ENCODE data around the gene FGD4.

The FGD4 gene

GRCh38 chr12:32617534-32617933, 218.2 kb downstream of the FGD4 start:
- DNase-seq, result no peak

GRCh38 chr12:32618115-32618514, 218.8 kb downstream of the FGD4 start:
- no peak for DNase-seq

- DNase-seq, result no peak
Measured at GRCh38 chr12:32627976-32628375, 228.6 kb downstream of the FGD4 start.

GRCh38 chr12:32641287-32641901, 242.0 kb downstream of the FGD4 start:
- DNase-seq, result no peak

GRCh38 chr12:32644431-32644830, 245.1 kb downstream of the FGD4 start:
- no peak for DNase-seq

GRCh38 chr12:32647275-32647674, 247.9 kb downstream of the FGD4 start:
- no peak for DNase-seq

- no peak for DNase-seq
Measured at GRCh38 chr12:32650508-32650907, 251.2 kb downstream of the FGD4 start.

- DNase-seq, result no peak
Measured at GRCh38 chr12:32651151-32651955, 252.0 kb downstream of the FGD4 start.

GRCh38 chr12:32651956-32652210, 252.5 kb downstream of the FGD4 start:
- no peak for DNase-seq

GRCh38 chr12:32659908-32660440, 260.6 kb downstream of the FGD4 start:
- DNase-seq, result no peak

- DNase-seq, result no peak
Measured at GRCh38 chr12:32661706-32662105, 262.3 kb downstream of the FGD4 start.

- no peak for DNase-seq
Measured at GRCh38 chr12:32662665-32663064, 263.3 kb downstream of the FGD4 start.

- no peak for DNase-seq
Measured at GRCh38 chr12:32666018-32666417, 266.7 kb downstream of the FGD4 start.

- no peak for DNase-seq
Measured at GRCh38 chr12:32669584-32669983, 270.2 kb downstream of the FGD4 start.

- no peak for DNase-seq
Measured at GRCh38 chr12:32671930-32672780, 272.8 kb downstream of the FGD4 start.

- peak; percentile 77 to 86 (median 82) for DNase-seq
Measured at GRCh38 chr12:32679091-32679919, 279.9 kb downstream of the FGD4 start, which contains the start of gene DNM1L. DNM1L (plus strand) TSS chr12:32679301; CDS start chr12:32679364, 63 bp downstream.

GRCh38 chr12:32679920-32680237, 280.5 kb downstream of the FGD4 start:
- no peak for DNase-seq

- DNase-seq, result no peak
Measured at GRCh38 chr12:32680787-32681186, 281.4 kb downstream of the FGD4 start.

- no peak for DNase-seq
Measured at GRCh38 chr12:32681272-32681671, 281.9 kb downstream of the FGD4 start.

GRCh38 chr12:32686340-32686739, 287.0 kb downstream of the FGD4 start:
- no peak for DNase-seq

- no peak for DNase-seq
Measured at GRCh38 chr12:32688786-32689185, 289.4 kb downstream of the FGD4 start.

- DNase-seq, result no peak
Measured at GRCh38 chr12:32690927-32691326, 291.6 kb downstream of the FGD4 start.

- no peak for DNase-seq
Measured at GRCh38 chr12:32692358-32692757, 293.0 kb downstream of the FGD4 start.
